NCI-H82 treated with DMSO at 0.1 percent for 48 hours (cell line): ENCODE measurements around the gene LEKR1.
"Not testable (repeated sequence)": the region's sequence is repeated elsewhere in the genome, so short reads cannot be mapped to it uniquely, and the experiment has no call there.

Experiments
- DNase-seq: peaks from one replicate; lab custom pipeline; 2025; ENCODE audit not compliant: unreplicated experiment; lab: John Stamatoyannopoulos, UW

LEKR1 gene

GRCh38 chr3:156826144-156826895, at the start of gene LEKR1:
Gene LEKR1, plus strand, starts transcription at chr3:156826353. Its CDS starts 2,977 bp downstream, at chr3:156829330.
- no peak for DNase-seq

GRCh38 chr3:156776871-156777270, 49.3 kb upstream of the LEKR1 start:
- no peak for DNase-seq

- no peak for DNase-seq
These were observed 44.6 kb upstream of the LEKR1 start for GRCh38 chr3:156781310-156782230.

GRCh38 chr3:156782319-156782718, 43.8 kb upstream of the LEKR1 start:
- no peak for DNase-seq

- DNase-seq, result no peak
These were observed 43.2 kb upstream of the LEKR1 start for GRCh38 chr3:156782921-156783320.

GRCh38 chr3:156787001-156787400, 39.2 kb upstream of the LEKR1 start:
- peak; percentile 3 for DNase-seq

- no peak for DNase-seq
These were observed 38.1 kb upstream of the LEKR1 start for GRCh38 chr3:156787926-156788663.

- DNase-seq, result no peak
These were observed 37.3 kb upstream of the LEKR1 start for GRCh38 chr3:156788846-156789245.

GRCh38 chr3:156790156-156790555, 36.0 kb upstream of the LEKR1 start:
- DNase-seq, result no peak

GRCh38 chr3:156792114-156792513, 34.0 kb upstream of the LEKR1 start:
- DNase-seq, result no peak

- DNase-seq, result no peak
These were observed 33.6 kb upstream of the LEKR1 start for GRCh38 chr3:156792536-156792935.

GRCh38 chr3:156792945-156793344, 33.2 kb upstream of the LEKR1 start:
- no peak for DNase-seq

- DNase-seq, result no peak
These were observed 32.8 kb upstream of the LEKR1 start for GRCh38 chr3:156793400-156793799.

GRCh38 chr3:156793851-156794250, 32.3 kb upstream of the LEKR1 start:
- no peak for DNase-seq

GRCh38 chr3:156795890-156796481, 30.2 kb upstream of the LEKR1 start:
- DNase-seq, result no peak

- DNase-seq, result no peak
These were observed 28.8 kb upstream of the LEKR1 start for GRCh38 chr3:156797368-156797767.

- DNase-seq, result not testable (repeated sequence)
These were observed 25.9 kb upstream of the LEKR1 start for GRCh38 chr3:156800287-156800686.

GRCh38 chr3:156801746-156802145, 24.4 kb upstream of the LEKR1 start:
- no peak for DNase-seq

GRCh38 chr3:156802821-156803606, 23.1 kb upstream of the LEKR1 start:
- no peak for DNase-seq
